ENCODE measurements around the gene NADSYN1. TPM values are rescaled to one million over a fixed set of nuclear protein-coding genes. Genes with fewer than 3 reads are reported as not detected.
A peak's percentile ranks its signal among the peaks of the same experiment; 100 is the strongest.

NADSYN1 gene
- total RNA-seq, 2 experiments from 2014 or later: 106 to 112 TPM

GRCh38 chr11:71502871-71503435 is 50.0 kb downstream of the NADSYN1 start:
- TF ChIP-seq, protein P1, sequence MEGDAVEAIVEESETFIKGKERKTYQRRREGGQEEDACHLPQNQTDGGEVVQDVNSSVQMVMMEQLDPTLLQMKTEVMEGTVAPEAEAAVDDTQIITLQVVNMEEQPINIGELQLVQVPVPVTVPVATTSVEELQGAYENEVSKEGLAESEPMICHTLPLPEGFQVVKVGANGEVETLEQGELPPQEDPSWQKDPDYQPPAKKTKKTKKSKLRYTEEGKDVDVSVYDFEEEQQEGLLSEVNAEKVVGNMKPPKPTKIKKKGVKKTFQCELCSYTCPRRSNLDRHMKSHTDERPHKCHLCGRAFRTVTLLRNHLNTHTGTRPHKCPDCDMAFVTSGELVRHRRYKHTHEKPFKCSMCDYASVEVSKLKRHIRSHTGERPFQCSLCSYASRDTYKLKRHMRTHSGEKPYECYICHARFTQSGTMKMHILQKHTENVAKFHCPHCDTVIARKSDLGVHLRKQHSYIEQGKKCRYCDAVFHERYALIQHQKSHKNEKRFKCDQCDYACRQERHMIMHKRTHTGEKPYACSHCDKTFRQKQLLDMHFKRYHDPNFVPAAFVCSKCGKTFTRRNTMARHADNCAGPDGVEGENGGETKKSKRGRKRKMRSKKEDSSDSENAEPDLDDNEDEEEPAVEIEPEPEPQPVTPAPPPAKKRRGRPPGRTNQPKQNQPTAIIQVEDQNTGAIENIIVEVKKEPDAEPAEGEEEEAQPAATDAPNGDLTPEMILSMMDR (IDR thresholded peaks at IDR 0.05): no peak
- DNase-seq (peak in 1 of 14 experiments; percentile 15), ATAC-seq (ENCODE audit: poor library complexity) (no peak)
- H3K4me3 ChIP-seq (ENCODE audit: low read length): no peak overlapping the region
- intact Hi-C loops (cut with DNase I, micrococcal nuclease): no loop called here
- H3K9me3 Mint-ChIP-seq: peaks cover 2% of the 10 kb centered on the region
- peaks cover 56% of the 10 kb centered on the region for H3K36me3 ChIP-seq (ENCODE audit: insufficient read depth, low read length)
- H3K4me1 Mint-ChIP-seq (ENCODE audit: low read depth): no peaks in the 10 kb centered on the region
- H3K4me1 ChIP-seq (ENCODE audit: insufficient read depth, low read length): no peaks in the 10 kb centered on the region
- H3K4me3 Mint-ChIP-seq: no peak overlapping the region
- POLR2A ChIA-PET: no interaction called here
- peaks cover 87% of the 10 kb centered on the region for H3K36me3 Mint-ChIP-seq (ENCODE audit: low read depth)
- peaks cover 14 to 27% of the 10 kb centered on the region in 2 experiments for H3K9me3 ChIP-seq (ENCODE audit: control insufficient read depth in 1 of 2, insufficient read depth in 1 of 2, low read length in 2 of 2)
- no peak overlapping the region for H3K27ac Mint-ChIP-seq
- no peaks in the 10 kb centered on the region for H3K27me3 Mint-ChIP-seq
- no peak overlapping the region for H3K27ac ChIP-seq (ENCODE audit: low read depth in 1 of 2, low read length in 2 of 2)
- CTCF ChIA-PET: no interaction called here
- H3K27me3 ChIP-seq (ENCODE audit: control insufficient read depth in 1 of 2, insufficient read depth in 2 of 2, low read length in 2 of 2): no peaks in the 10 kb centered on the region

DNA sequence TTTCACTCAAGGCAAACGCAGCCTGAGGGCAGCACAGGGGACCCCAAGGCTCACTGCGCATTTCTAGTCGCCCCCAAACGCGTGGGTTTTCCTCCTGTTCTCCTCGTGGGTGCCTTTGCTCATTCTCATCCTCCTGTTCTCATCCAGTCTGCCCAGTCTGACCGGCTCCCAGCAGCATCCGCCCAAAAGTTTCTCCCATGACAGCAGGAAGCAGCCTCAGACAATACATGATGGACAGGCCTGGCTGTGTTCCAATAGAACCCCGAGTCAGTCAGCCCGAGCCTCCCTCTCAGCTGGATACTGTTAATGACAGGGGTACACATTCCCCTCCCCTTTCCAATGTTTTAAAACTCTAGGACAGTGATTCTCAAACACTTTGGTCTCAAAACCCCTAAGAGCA is 51.5 kb downstream of the NADSYN1 start:
- no peaks in the 10 kb centered on the region for H3K27me3 Mint-ChIP-seq
- TF ChIP-seq, protein P1 (IDR thresholded peaks at IDR 0.05): no peak
- no peak for ATAC-seq (ENCODE audit: poor library complexity)
- Histone ChIP-seq H3K4me1 (ENCODE audit: insufficient read depth, low read length) (no peaks in the 10 kb centered on the region), H3K4me3 (ENCODE audit: low read length) (no peak overlapping the region), H3K9me3 (ENCODE audit: control insufficient read depth in 1 of 2, insufficient read depth in 1 of 2, low read length in 2 of 2) (peaks cover 20 to 27% of the 10 kb centered on the region in 2 experiments), H3K27ac (ENCODE audit: low read depth in 1 of 2, low read length in 2 of 2) (no peak overlapping the region), H3K27me3 (ENCODE audit: control insufficient read depth in 1 of 2, insufficient read depth in 2 of 2, low read length in 2 of 2) (no peaks in the 10 kb centered on the region), H3K36me3 (ENCODE audit: insufficient read depth, low read length) (peaks cover 40% of the 10 kb centered on the region)
- ChIA-PET CTCF (no interaction called here), POLR2A (no interaction called here)
- DNase-seq: peak in 1 of 14 experiments; percentile 10
- H3K36me3 Mint-ChIP-seq (ENCODE audit: low read depth): peaks cover 83% of the 10 kb centered on the region
- H3K4me1 Mint-ChIP-seq (ENCODE audit: low read depth): no peaks in the 10 kb centered on the region
- H3K27ac Mint-ChIP-seq: no peak overlapping the region
- intact Hi-C loops (cut with DNase I, micrococcal nuclease): no loop called here
- no peak overlapping the region for H3K4me3 Mint-ChIP-seq
- H3K9me3 Mint-ChIP-seq: peaks cover 9% of the 10 kb centered on the region

DNA sequence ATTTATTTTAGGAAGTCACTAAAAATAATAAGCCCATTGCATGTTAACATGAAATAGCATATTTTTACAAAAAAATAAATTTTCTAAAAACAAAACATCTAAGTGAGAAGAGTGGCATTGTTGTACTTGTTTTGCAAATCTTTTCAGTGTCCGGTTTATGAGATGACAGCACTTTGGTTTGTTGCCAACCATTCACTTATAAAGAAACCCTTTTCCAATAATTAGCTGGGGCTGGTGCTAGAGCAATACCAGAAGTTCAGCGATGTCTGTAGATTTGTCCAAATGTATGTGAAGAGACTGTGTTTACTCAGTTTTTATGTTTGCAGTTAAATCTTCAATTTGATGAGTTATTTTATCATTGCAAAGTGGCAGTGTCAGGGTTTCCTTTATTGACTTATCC is 52.0 kb downstream of the NADSYN1 start:
- peaks cover 14% of the 10 kb centered on the region for H3K9me3 Mint-ChIP-seq
- POLR2A ChIA-PET: no interaction called here
- H3K27ac Mint-ChIP-seq: no peak overlapping the region
- Histone ChIP-seq H3K36me3 (ENCODE audit: insufficient read depth, low read length) (peaks cover 35% of the 10 kb centered on the region), H3K4me1 (ENCODE audit: insufficient read depth, low read length) (no peaks in the 10 kb centered on the region), H3K27ac (ENCODE audit: low read depth in 1 of 2, low read length in 2 of 2) (no peak overlapping the region), H3K4me3 (ENCODE audit: low read length) (no peak overlapping the region), H3K9me3 (ENCODE audit: control insufficient read depth in 1 of 2, insufficient read depth in 1 of 2, low read length in 2 of 2) (peaks cover 25 to 27% of the 10 kb centered on the region in 2 experiments), H3K27me3 (ENCODE audit: control insufficient read depth in 1 of 2, insufficient read depth in 2 of 2, low read length in 2 of 2) (no peaks in the 10 kb centered on the region)
- no peak for DNase-seq
- CTCF ChIA-PET: no interaction called here
- ATAC-seq (ENCODE audit: poor library complexity): no peak
- TF ChIP-seq, protein P1 (IDR thresholded peaks at IDR 0.05): no peak
- H3K4me1 Mint-ChIP-seq (ENCODE audit: low read depth): no peaks in the 10 kb centered on the region
- no peaks in the 10 kb centered on the region for H3K27me3 Mint-ChIP-seq
- no peak overlapping the region for H3K4me3 Mint-ChIP-seq
- peaks cover 83% of the 10 kb centered on the region for H3K36me3 Mint-ChIP-seq (ENCODE audit: low read depth)
- intact Hi-C loops (cut with DNase I, micrococcal nuclease): no loop called here

All from CD4-positive, alpha-beta T cell (primary cell).